HG03571 (cell line): Measurements from ENCODE around the gene LCA5L.

Experiments
- ATAC-seq: cut with Tn5 transposase; IDR thresholded peaks from one replicate; pipeline ENCODE4 v1.9.1; 2021; ENCODE audit not compliant: unreplicated experiment

The LCA5L gene

GRCh38 chr21:39359382-39359781 lies 86.2 kb downstream of the LCA5L start:
- no peak for ATAC-seq
